T-cell (primary cell): Measurements from ENCODE around the gene SLC6A6. TPM values are rescaled to one million over a fixed set of nuclear protein-coding genes. Genes with fewer than 3 reads are reported as not detected.

ENCODE experiments used
- ATAC-seq, 4 experiments: fragments of 200-7000 bp in 3 of 4; fragments of 150-1000 bp in 1 of 4; cut with Tn5 transposase; replicated peaks in 1 of 4; 1 replicate in 3 of 4; 2 replicates in 1 of 4; pipeline ENCODE4 v1.10.0; 2021; ENCODE audit warnings: moderate library complexity in 3 of 4, mild to moderate bottlenecking in 2 of 4, moderate number of reproducible peaks in 1 of 4
- CTCF ChIA-PET, 2 donors: fragments of 300-600 bp; sonication (Branson Sonifier 250); formaldehyde crosslinking; loops; one replicate each; lab custom pipeline; 2022; ENCODE audit warnings: antibody characterized with exemption in 2 of 2; lab: Charles Lee
- POLR2A ChIA-PET, 2 donors: fragments of 300-600 bp; sonication (Branson Sonifier 250); formaldehyde crosslinking; loops; one replicate each; lab custom pipeline; 2022; ENCODE audit warnings: antibody characterized with exemption in 2 of 2; lab: Charles Lee
- DNase-seq, 35 experiments: peaks; one replicate each; pipeline versions ENCODE4 v3.0.0 to v3.0.0-alpha.2; 2013 to 2023
- H3K27ac ChIP-seq: one replicate; pipeline ENCODE4 v1.5.1; 2013; ENCODE audit warnings: low read length
- H3K27me3 ChIP-seq, 2 experiments: replicated peaks in 1 of 2; 1 replicate in 1 of 2; 2 replicates in 1 of 2; pipeline versions ENCODE4 v1.6.1 to v1.7.0; 2013; ENCODE audit warnings: low read length in 1 of 2, mixed read lengths in 1 of 2; ENCODE audit not compliant: control insufficient read depth in 2 of 2, insufficient read depth in 2 of 2; ENCODE audit errors: extremely low read depth in 1 of 2
- H3K36me3 ChIP-seq, 2 donors: 1 replicate in 1 of 2; 2 replicates in 1 of 2; pipeline versions ENCODE4 v1.6.1 to v1.7.0; 2013; ENCODE audit warnings: low read length in 1 of 2; ENCODE audit not compliant: control insufficient read depth in 2 of 2, insufficient read depth in 1 of 2; ENCODE audit errors: extremely low read depth in 1 of 2
- H3K4me1 ChIP-seq, 2 experiments: 1 replicate in 1 of 2; 2 replicates in 1 of 2; pipeline versions ENCODE4 v1.6.1 to v1.7.0; 2013; ENCODE audit warnings: low read length in 2 of 2, mixed read lengths in 1 of 2; ENCODE audit not compliant: insufficient read depth in 2 of 2, control insufficient read depth in 1 of 2; ENCODE audit errors: extremely low read depth in 1 of 2
- H3K4me3 ChIP-seq, 2 donors: 1 replicate in 1 of 2; 2 replicates in 1 of 2; pipeline versions ENCODE4 v1.5.1 to v1.7.0; 2013; ENCODE audit warnings: mild to moderate bottlenecking in 2 of 2, low read length in 1 of 2, moderate library complexity in 1 of 2; ENCODE audit not compliant: control insufficient read depth in 1 of 2; ENCODE audit errors: extremely low read depth in 1 of 2
- H3K9me3 ChIP-seq: 2 replicates; pipeline ENCODE4 v1.7.0; 2013
- H3K27ac Mint-ChIP-seq, 2 donors: one replicate each; pipeline ENCODE4 v1.8.0; 2020 to 2021; ENCODE audit warnings: mild to moderate bottlenecking in 2 of 2, mixed read lengths in 2 of 2
- H3K27me3 Mint-ChIP-seq, 2 donors: one replicate each; pipeline ENCODE4 v1.8.0; 2021 to 2022; ENCODE audit warnings: mixed read lengths in 2 of 2
- H3K36me3 Mint-ChIP-seq: one replicate; pipeline ENCODE4 v1.8.0; 2021; ENCODE audit warnings: mixed read lengths
- H3K4me1 Mint-ChIP-seq, 3 donors: one replicate each; pipeline ENCODE4 v1.8.0; 2020 to 2022; ENCODE audit warnings: mixed read lengths in 3 of 3, mild to moderate bottlenecking in 1 of 3
- H3K4me3 Mint-ChIP-seq, 3 donors: one replicate each; pipeline ENCODE4 v1.8.0; 2020 to 2022; ENCODE audit warnings: mild to moderate bottlenecking in 3 of 3, mixed read lengths in 3 of 3, moderate library complexity in 3 of 3
- H3K9me3 Mint-ChIP-seq, 3 donors: one replicate each; pipeline ENCODE4 v1.8.0; 2020 to 2022; ENCODE audit warnings: mixed read lengths in 3 of 3
- WGBS: methylation state at CpG from one replicate; pipeline ENCODE4 v1.1.5; 2013; ENCODE audit warnings: missing lambda C conversion rate; ENCODE audit not compliant: insufficient coverage; 5-methylcytosine and 5-hydroxymethylcytosine counted together
- total RNA-seq, 35 experiments: library from RNA in 6 of 35; stranded (reverse) in 6 of 35; fragments of 120-200 nt in 1 of 35; gene quantifications; one replicate each; pipeline versions ENCODE4 v1.2.1 to v1.2.4 and lab custom pipeline; 2013 to 2026

The SLC6A6 gene
- total RNA-seq, 5 donors from 2014 or later (not counting 1 experiment from before 2014, with no cell fraction given), result 49.3 to 72.5 (median 63.6) TPM

GRCh38 chr3:14455571-14456317 is 53.3 kb downstream of the SLC6A6 start:
- H3K27me3 Mint-ChIP-seq, result no peaks in the 10 kb centered on the region
- POLR2A ChIA-PET, result no interaction called here
- Histone ChIP-seq H3K4me1 (no peaks in the 10 kb centered on the region), H3K27me3 (no peaks in the 10 kb centered on the region), H3K4me3 (no peak overlapping the region), H3K36me3 (peaks cover 8 to 67% of the 10 kb centered on the region in 2 donors), H3K27ac (no peak overlapping the region), H3K9me3 (no peaks in the 10 kb centered on the region)
- CTCF ChIA-PET, result no interaction called here
- peaks cover 0 to 4% (median 0%) of the 10 kb centered on the region in 3 donors for H3K4me1 Mint-ChIP-seq
- H3K4me3 Mint-ChIP-seq, result no peak overlapping the region
- no peak for ATAC-seq
- peaks cover 41% of the 10 kb centered on the region for H3K36me3 Mint-ChIP-seq
- WGBS, result 94% methylated on average over 4 of the region's 6 CpGs
- H3K9me3 Mint-ChIP-seq, result no peaks in the 10 kb centered on the region
- no peak for DNase-seq
- no peak overlapping the region for H3K27ac Mint-ChIP-seq

GRCh38 chr3:14456794-14457193 is 54.4 kb downstream of the SLC6A6 start:
- WGBS, result 92% methylated on average over 7 of the region's 8 CpGs
- Mint-ChIP-seq H3K36me3 (peaks cover 40% of the 10 kb centered on the region), H3K27me3 (no peaks in the 10 kb centered on the region), H3K9me3 (no peaks in the 10 kb centered on the region), H3K4me1 (peaks cover 0 to 4% (median 0%) of the 10 kb centered on the region in 3 donors), H3K27ac (no peak overlapping the region), H3K4me3 (no peak overlapping the region)
- no peaks in the 10 kb centered on the region for H3K9me3 ChIP-seq
- ATAC-seq, result no peak
- ChIA-PET CTCF (interaction anchor here in 1 of 2 donors (0.6 to 1.2 kb wide), 2 partner anchors 10 to 594 kb away, joined by 3 to 5 read pairs; no protein-coding TSS in a partner anchor), POLR2A (interaction anchor here in 1 of 2 donors (0.6 kb wide), 1 partner anchor 45 kb away, joined by 3 read pairs; no protein-coding TSS in a partner anchor)
- no peak overlapping the region for H3K4me3 ChIP-seq
- no peak for DNase-seq
- H3K27me3 ChIP-seq, result no peaks in the 10 kb centered on the region
- H3K27ac ChIP-seq, result no peak overlapping the region
- peaks cover 8 to 68% of the 10 kb centered on the region in 2 donors for H3K36me3 ChIP-seq
- no peaks in the 10 kb centered on the region for H3K4me1 ChIP-seq

DNA sequence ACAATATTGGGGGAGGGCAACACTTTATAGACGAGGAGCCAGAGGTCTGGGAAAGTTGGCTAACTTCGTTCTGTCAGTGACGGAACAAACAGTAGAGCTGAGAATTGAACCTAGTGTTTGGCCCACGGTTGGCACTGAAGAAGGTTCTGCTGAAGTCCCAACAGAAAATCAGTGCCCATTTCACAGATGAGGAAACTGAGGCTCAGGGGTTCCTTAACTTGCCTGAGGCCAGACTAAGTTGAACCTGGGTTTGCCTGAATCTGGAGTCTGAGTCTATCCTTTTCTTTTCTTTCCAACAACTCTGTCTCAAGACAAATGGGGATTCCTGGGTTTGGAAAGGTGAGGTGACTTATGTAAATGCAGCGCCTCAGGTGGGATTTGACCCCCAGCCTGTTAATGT is 55.1 kb downstream of the SLC6A6 start:
- WGBS, result 96% methylated on average over 4 of the region's 5 CpGs
- Mint-ChIP-seq H3K27ac (no peak overlapping the region), H3K27me3 (no peaks in the 10 kb centered on the region), H3K9me3 (no peaks in the 10 kb centered on the region), H3K4me1 (peaks cover 0 to 4% (median 0%) of the 10 kb centered on the region in 3 donors), H3K4me3 (no peak overlapping the region), H3K36me3 (peaks cover 41% of the 10 kb centered on the region)
- ATAC-seq, result no peak
- H3K4me3 ChIP-seq, result no peak overlapping the region
- no peak overlapping the region for H3K27ac ChIP-seq
- H3K4me1 ChIP-seq, result no peaks in the 10 kb centered on the region
- DNase-seq, result no peak
- H3K9me3 ChIP-seq, result no peaks in the 10 kb centered on the region
- H3K27me3 ChIP-seq, result no peaks in the 10 kb centered on the region
- CTCF ChIA-PET, result interaction anchor here (0.6 to 1.6 kb wide), 3 partner anchors 9 to 594 kb away, joined by 3 to 5 read pairs (median 4); no protein-coding TSS in a partner anchor
- POLR2A ChIA-PET, result no interaction called here
- peaks cover 4 to 64% of the 10 kb centered on the region in 2 donors for H3K36me3 ChIP-seq

GRCh38 chr3:14457999-14458398 is 55.6 kb downstream of the SLC6A6 start:
- ChIA-PET POLR2A (no interaction called here), CTCF (interaction anchor here (1.0 to 1.6 kb wide), 4 partner anchors 10 to 561 kb away, joined by 3 to 4 read pairs (median 3); partner anchors contain the start of gene SLC6A6 (in 1 of the 2))
- Histone ChIP-seq H3K36me3 (peaks cover 8 to 64% of the 10 kb centered on the region in 2 donors), H3K4me3 (no peak overlapping the region), H3K9me3 (no peaks in the 10 kb centered on the region), H3K27ac (no peak overlapping the region), H3K27me3 (no peaks in the 10 kb centered on the region), H3K4me1 (no peaks in the 10 kb centered on the region)
- Mint-ChIP-seq H3K9me3 (no peaks in the 10 kb centered on the region), H3K27ac (peak overlapping the region in 1 of 2 donors; percentile 28), H3K4me3 (no peak overlapping the region), H3K36me3 (peaks cover 46% of the 10 kb centered on the region), H3K4me1 (peaks cover 0 to 4% (median 0%) of the 10 kb centered on the region in 3 donors), H3K27me3 (no peaks in the 10 kb centered on the region)
- 97% methylated on average over 5 of the region's 9 CpGs for WGBS
- ATAC-seq (no peak), DNase-seq (no peak)

- WGBS, result 94% methylated on average over 5 of the region's 11 CpGs
- H3K36me3 Mint-ChIP-seq, result peaks cover 42% of the 10 kb centered on the region
These were observed 56.2 kb downstream of the SLC6A6 start for GRCh38 chr3:14458434-14459275.

DNA sequence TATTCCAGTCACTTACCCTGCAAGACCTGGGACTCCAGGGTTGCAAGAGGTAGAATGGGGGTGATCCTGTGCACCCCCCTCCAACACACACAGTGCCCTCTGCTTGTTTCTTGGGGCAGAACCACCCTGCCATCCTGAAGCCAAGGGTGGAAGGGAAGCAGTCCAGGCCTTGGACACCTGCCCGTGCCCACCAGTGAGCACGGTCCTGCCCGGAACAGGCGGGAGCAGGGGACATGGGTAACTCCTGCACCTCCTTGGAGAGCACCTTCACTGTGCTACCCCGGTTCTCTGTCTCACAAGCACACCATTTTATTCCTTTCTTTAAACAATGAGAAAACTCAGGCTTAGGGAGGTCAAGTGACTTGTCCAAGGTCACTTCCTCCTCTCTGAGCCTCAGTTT is 57.0 kb downstream of the SLC6A6 start:
- POLR2A ChIA-PET, result no interaction called here
- H3K27ac Mint-ChIP-seq, result peak overlapping the region in 1 of 2 donors; percentile 55
- no peaks in the 10 kb centered on the region for H3K27me3 Mint-ChIP-seq

More at GRCh38 chr3:14458434-14459275, 56.2 kb downstream of the SLC6A6 start:
- ChIA-PET POLR2A (no interaction called here), CTCF (interaction anchor here (0.5 to 1.6 kb wide), 7 partner anchors 9 to 562 kb away, joined by 3 to 6 read pairs (median 3); partner anchors contain the start of gene SLC6A6 (in 2 of the 2))
- Mint-ChIP-seq H3K9me3 (no peaks in the 10 kb centered on the region), H3K4me3 (no peak overlapping the region), H3K27me3 (no peaks in the 10 kb centered on the region), H3K27ac (peak overlapping the region in 1 of 2 donors; percentile 32), H3K4me1 (peaks cover 0 to 4% (median 0%) of the 10 kb centered on the region in 3 donors)
- no peak for ATAC-seq
- Histone ChIP-seq H3K9me3 (no peaks in the 10 kb centered on the region), H3K4me1 (no peaks in the 10 kb centered on the region), H3K36me3 (peaks cover 11 to 64% of the 10 kb centered on the region in 2 donors), H3K27me3 (no peaks in the 10 kb centered on the region), H3K27ac (no peak overlapping the region), H3K4me3 (no peak overlapping the region)
- no peak for DNase-seq

More for the DNA sequence above, 57.0 kb downstream of the SLC6A6 start:
- Histone ChIP-seq H3K9me3 (no peaks in the 10 kb centered on the region), H3K4me3 (no peak overlapping the region), H3K27me3 (no peaks in the 10 kb centered on the region), H3K36me3 (peaks cover 16 to 66% of the 10 kb centered on the region in 2 donors), H3K27ac (no peak overlapping the region), H3K4me1 (no peaks in the 10 kb centered on the region)
- CTCF ChIA-PET, result interaction anchor here (0.5 to 1.1 kb wide), 3 partner anchors 57 to 219 kb away, joined by 3 to 6 read pairs (median 3); partner anchors contain the start of gene SLC6A6 (in 2 of the 2)
- 94% methylated on average over 4 of the region's 5 CpGs for WGBS
- ATAC-seq (no peak), DNase-seq (no peak)
- Mint-ChIP-seq H3K4me3 (no peak overlapping the region), H3K9me3 (no peaks in the 10 kb centered on the region), H3K36me3 (peaks cover 35% of the 10 kb centered on the region), H3K4me1 (peaks cover 0 to 4% (median 0%) of the 10 kb centered on the region in 3 donors)
